Activated T-cell treated with anti-CD3 and anti-CD28 coated beads for 1 hour (primary cell): ENCODE results near the gene BPNT1.
"Not testable (repeated sequence)": the region's sequence is repeated elsewhere in the genome, so short reads cannot be mapped to it uniquely, and the experiment has no call there.

ENCODE experiments used
- DNase-seq: peaks from one replicate; pipeline ENCODE4 v3.0.0-alpha.2; 2020; ENCODE audit warnings: low read depth

BPNT1 gene

GRCh38 chr1:220077887-220078286, 11.7 kb downstream of the BPNT1 start:
- DNase-seq, result no peak

DNA sequence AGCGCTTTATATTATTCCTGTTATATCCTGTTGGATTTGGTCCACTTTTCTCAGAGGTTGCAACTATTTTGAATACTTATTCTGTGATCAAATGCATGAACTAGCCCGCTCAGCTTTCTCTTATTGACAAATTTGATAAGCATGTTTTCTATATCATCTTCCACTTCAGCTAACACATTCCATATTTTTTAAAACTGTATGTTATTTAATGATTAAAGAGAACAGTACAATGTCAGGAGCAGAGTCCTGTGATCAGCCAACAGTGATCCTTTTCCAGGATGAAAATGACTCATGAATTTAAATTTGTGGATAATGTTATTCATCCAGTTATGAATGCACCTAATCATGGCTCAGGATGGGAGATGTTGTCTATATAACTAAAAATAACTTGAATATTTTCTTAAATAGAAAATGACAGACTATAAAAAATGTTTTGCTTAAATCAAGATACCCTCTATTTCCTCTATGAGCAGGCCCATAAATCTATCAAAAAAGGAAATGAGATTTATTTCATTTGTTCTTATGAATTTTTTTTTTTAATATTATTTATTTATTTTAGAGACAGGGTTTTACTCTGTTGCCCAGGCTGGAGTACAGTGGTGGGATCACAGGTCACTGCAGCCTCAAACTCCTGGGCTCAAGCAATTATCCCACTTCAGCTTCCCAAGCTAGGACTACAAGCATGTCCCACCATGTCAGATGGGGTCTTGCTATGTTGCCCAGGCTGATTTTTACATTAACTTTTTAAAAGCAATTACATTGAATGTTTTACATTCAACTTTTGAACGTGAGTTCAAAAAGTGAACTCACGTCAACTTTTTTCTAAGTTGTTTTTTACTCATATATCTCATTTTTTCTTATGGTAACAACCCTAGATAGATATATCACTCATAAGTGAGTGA, 12.5 kb downstream of the BPNT1 start:
- DNase-seq, result no peak

DNA sequence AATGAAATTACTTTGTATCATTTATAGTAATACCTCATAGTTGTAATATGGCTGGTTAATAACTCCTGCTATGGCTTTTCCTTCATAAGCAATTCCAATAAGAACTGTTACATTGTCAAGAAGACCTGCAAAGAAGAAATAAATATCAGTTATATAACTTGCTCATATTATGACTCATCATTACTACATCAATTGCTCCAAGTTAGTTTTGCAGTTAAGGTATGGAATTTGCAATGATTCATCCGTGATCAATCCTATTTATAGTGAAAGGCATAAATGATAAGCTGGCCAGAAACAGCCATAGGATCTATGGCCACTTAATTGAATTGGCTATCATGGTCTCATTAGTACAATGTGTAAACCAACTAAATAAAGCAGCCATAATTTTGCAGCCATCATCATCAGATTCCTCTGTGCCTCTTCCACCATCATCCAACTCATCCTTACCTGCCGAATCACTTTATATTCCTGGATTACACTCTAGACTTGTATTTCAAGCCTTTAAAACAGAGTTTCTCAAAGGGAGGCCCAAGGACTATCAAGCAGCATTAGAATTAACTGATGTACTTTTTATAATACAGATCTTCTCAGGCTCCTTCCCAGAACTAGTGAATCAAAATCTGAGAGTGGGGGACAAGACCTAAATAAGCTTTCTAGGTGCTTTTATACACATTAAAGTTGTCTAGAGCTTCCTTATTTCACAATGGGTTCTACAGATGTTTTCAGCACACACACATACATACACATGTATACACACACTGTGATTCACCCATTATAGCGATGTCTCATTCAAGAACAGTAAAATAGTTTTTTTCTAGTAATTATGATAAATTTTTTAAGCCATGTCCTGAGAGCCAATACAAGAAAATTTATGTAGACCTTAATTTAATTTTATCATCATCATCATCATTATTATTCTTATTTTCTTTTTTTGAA, 22.1 kb downstream of the BPNT1 start:
- DNase-seq, result no peak

- DNase-seq, result no peak
Measured at GRCh38 chr1:220062629-220063028, 27.0 kb downstream of the BPNT1 start.

- DNase-seq, result no peak
Measured at GRCh38 chr1:220060876-220061275, 28.7 kb downstream of the BPNT1 start.

GRCh38 chr1:220056374-220056773, 33.2 kb downstream of the BPNT1 start:
- no peak for DNase-seq

GRCh38 chr1:220046052-220046930, 43.3 kb downstream of the BPNT1 start, which contains the start of gene EPRS1:
TSS of gene EPRS1 (minus strand) at chr1:220046505. CDS start at chr1:220046388, 117 bp downstream.
- peak; percentile 83 for DNase-seq

- DNase-seq, result no peak
Measured at GRCh38 chr1:220045356-220046051, 44.1 kb downstream of the BPNT1 start.

DNA sequence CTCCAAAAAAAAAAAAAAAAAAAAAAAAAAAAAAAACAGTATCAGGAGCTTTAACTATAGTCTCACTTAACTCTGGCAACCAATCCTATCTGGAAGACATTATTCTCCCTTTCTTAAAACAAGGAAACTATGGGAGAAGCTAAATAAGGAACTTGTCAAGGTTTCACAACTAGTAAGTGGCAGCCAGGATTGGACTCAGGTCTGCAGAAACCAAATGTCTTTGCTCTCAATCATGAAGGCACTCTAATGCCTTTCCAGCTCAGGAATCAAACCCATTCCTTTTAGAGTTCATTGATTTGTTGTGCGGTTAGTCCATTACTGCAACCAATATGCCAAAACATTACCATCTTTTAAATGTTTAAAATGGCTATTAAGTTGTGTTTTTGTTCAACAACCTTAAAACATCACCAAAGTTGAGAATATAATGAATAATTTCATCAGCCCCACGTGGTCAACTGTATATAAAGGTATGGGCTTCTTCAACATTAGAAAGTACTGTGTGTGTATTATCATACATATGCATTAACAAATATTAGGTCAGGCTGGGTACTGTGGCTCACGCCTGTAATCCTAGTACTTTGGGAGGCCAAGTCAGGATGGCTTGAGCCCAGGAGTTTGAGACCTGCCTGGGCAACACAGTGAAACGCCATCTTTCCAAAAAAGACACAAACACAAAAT, 44.8 kb downstream of the BPNT1 start:
- DNase-seq, result no peak

GRCh38 chr1:220043646-220044045, 45.9 kb downstream of the BPNT1 start:
- DNase-seq, result no peak

- DNase-seq, result no peak
Measured at GRCh38 chr1:220040028-220040596, 49.5 kb downstream of the BPNT1 start.

- no peak for DNase-seq
Measured at GRCh38 chr1:220038640-220039039, 50.9 kb downstream of the BPNT1 start.

GRCh38 chr1:220037810-220038209, 51.8 kb downstream of the BPNT1 start:
- DNase-seq, result not testable (repeated sequence)

DNA sequence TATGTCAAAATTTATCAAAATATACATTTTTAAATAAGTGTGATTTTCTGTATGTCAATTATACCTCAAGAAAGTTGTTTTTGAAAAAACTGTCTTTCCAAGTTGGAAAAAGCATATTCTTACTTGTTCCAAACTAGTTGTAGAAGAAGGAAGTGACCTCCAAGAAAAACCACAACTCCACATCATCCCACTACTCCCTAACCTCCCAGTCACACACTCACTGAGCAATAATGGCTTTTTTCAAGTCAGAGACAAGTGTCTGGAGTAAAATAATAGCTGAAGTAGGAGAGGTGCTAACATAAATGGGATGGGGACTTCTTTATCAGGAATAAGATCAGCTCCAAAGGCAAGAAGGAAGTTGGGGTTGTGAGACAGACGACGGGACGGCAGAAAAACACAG, 56.7 kb downstream of the BPNT1 start:
- no peak for DNase-seq

- no peak for DNase-seq
Measured at GRCh38 chr1:220031287-220031686, 58.3 kb downstream of the BPNT1 start.

- no peak for DNase-seq
Measured at GRCh38 chr1:220028346-220028895, 61.2 kb downstream of the BPNT1 start.

GRCh38 chr1:220019071-220019470, 70.5 kb downstream of the BPNT1 start:
- no peak for DNase-seq

DNA sequence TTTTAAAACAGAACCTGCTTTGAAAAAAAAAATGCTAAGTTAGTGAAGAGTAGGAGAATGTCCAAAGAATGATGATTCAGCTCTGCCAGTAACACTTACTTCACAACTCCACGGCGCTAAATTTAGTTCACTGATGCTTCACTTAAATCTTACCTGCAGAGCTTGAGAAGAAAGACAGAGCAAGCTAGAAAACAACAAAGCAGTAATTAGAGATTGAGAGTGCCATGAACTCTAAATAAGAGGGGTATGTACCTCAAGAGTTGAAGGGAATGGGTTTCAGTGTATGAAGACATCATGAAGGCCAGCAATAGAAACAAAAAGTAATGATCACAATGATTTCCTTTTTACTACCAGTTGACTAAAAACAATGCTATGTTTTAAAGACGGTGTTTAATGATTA, 76.1 kb downstream of the BPNT1 start:
- no peak for DNase-seq

- DNase-seq, result no peak
Measured at GRCh38 chr1:220012259-220012658, 77.3 kb downstream of the BPNT1 start.

- no peak for DNase-seq
Measured at GRCh38 chr1:220011620-220012019, 78.0 kb downstream of the BPNT1 start.
